Measurements from ENCODE around the gene DPH7.
"Not testable (repeated sequence)": the region's sequence is repeated elsewhere in the genome, so short reads cannot be mapped to it uniquely, and the experiment has no call there.

- TF ChIP-seq CTCF, EZH2, EZH2phosphoT487 (IDR thresholded peaks at IDR 0.05): not testable (repeated sequence)
These were observed 64.7 kb downstream of the DPH7 start for GRCh38 chr9:137513801-137514570.
